Upper lobe of left lung (tissue), 6 donors: ENCODE data around the gene SLC9A9. TPM values are rescaled to one million over a fixed set of nuclear protein-coding genes. Genes with fewer than 3 reads are reported as not detected.

Experiments used
- ATAC-seq, 2 donors: fragments of 200-7000 bp; cut with Tn5 transposase; one replicate each; pipeline ENCODE4 v1.9.1; 2022; ENCODE audit warnings: mild to moderate bottlenecking in 2 of 2, moderate library complexity in 2 of 2; ENCODE audit not compliant: low FRiP score in 2 of 2
- DNase-seq, 2 donors: peaks; one replicate each; pipeline ENCODE4 v3.0.0-alpha.2; 2019 to 2020
- H3K27ac ChIP-seq, 4 donors: fragments of 200-600 bp; sonication (generic); one replicate each; pipeline ENCODE4 v1.5.1; 2016 to 2019
- H3K27me3 ChIP-seq, 4 donors: fragments of 200-600 bp; sonication (generic); one replicate each; pipeline ENCODE4 v1.5.1; 2017 to 2019
- H3K36me3 ChIP-seq, 4 donors: fragments of 200-600 bp; sonication (generic); one replicate each; pipeline ENCODE4 v1.5.1; 2016 to 2019
- H3K4me1 ChIP-seq, 4 donors: fragments of 200-600 bp; sonication (generic); one replicate each; pipeline ENCODE4 v1.5.1; 2018 to 2019
- H3K4me3 ChIP-seq, 4 donors: fragments of 200-600 bp; sonication (generic); one replicate each; pipeline ENCODE4 v1.5.1; 2017 to 2019; ENCODE audit warnings: mild to moderate bottlenecking in 2 of 4, moderate library complexity in 1 of 4
- H3K9me3 ChIP-seq, 4 donors: fragments of 200-600 bp; sonication (generic); one replicate each; pipeline ENCODE4 v1.5.1; 2018 to 2019
- EP300 ChIP-seq, 4 donors: sonication (generic); formaldehyde crosslinking; IDR thresholded peaks; one replicate each; pipeline ENCODE4 v1.5.1; 2017; ENCODE audit warnings: antibody characterized with exemption in 4 of 4, control low read depth in 2 of 4
- POLR2A ChIP-seq, 4 donors: fragments of 450-650 bp; IDR thresholded peaks; one replicate each; pipeline ENCODE4 v1.5.1; 2016 to 2017; ENCODE audit warnings: antibody characterized with exemption in 4 of 4, mild to moderate bottlenecking in 2 of 4
- POLR2AphosphoS5 ChIP-seq, 2 donors: sonication (generic); formaldehyde crosslinking; IDR thresholded peaks; one replicate each; pipeline ENCODE4 v1.5.1; 2017; ENCODE audit warnings: antibody characterized with exemption in 2 of 2
- WGBS, 2 donors: methylation state at CpG; one replicate each; pipeline ENCODE4 v1.1.5; 2017 to 2018; 5-methylcytosine and 5-hydroxymethylcytosine counted together
- total RNA-seq, 6 donors: library from RNA; depleted of rRNA in 4 of 6; stranded (reverse); fragments of >200 nt in 4 of 6; gene quantifications; one replicate each; pipeline versions ENCODE4 v1.1.0 to v1.2.1, GENCODE V29; 2016 to 2021
- TF ChIP-seq, protein P1 (sequence below), 6 experiments: fragments of 450-650 bp in 4 of 6; fragments of 200-600 bp in 2 of 6; sonication (generic) in 2 of 6; IDR thresholded peaks; one replicate each; pipeline ENCODE4 v1.5.1; 2016 to 2019; ENCODE audit warnings: antibody characterized with exemption in 6 of 6
- donor health status: DM: no; HTN: no; CAD: no; lungs with moderate emphysema.
- donor health status: DM: no; HTN: yes; CAD: no; lungs with severe emphysema.

SLC9A9 gene
- total RNA-seq, 6 donors from 2014 or later = 4.2 to 20.4 (median 8.7) TPM

- no peak overlapping the region for H3K4me3 ChIP-seq
- ATAC-seq (no peak), DNase-seq (no peak)
- no peaks in the 10 kb centered on the region for H3K9me3 ChIP-seq
- peaks cover 0 to 5% (median 0%) of the 10 kb centered on the region in 4 donors for H3K4me1 ChIP-seq
- no peak overlapping the region for H3K27ac ChIP-seq
- TF ChIP-seq, protein P1, sequence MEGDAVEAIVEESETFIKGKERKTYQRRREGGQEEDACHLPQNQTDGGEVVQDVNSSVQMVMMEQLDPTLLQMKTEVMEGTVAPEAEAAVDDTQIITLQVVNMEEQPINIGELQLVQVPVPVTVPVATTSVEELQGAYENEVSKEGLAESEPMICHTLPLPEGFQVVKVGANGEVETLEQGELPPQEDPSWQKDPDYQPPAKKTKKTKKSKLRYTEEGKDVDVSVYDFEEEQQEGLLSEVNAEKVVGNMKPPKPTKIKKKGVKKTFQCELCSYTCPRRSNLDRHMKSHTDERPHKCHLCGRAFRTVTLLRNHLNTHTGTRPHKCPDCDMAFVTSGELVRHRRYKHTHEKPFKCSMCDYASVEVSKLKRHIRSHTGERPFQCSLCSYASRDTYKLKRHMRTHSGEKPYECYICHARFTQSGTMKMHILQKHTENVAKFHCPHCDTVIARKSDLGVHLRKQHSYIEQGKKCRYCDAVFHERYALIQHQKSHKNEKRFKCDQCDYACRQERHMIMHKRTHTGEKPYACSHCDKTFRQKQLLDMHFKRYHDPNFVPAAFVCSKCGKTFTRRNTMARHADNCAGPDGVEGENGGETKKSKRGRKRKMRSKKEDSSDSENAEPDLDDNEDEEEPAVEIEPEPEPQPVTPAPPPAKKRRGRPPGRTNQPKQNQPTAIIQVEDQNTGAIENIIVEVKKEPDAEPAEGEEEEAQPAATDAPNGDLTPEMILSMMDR (IDR thresholded peaks at IDR 0.05) = no peak
- no peaks in the 10 kb centered on the region for H3K36me3 ChIP-seq
- no peaks in the 10 kb centered on the region for H3K27me3 ChIP-seq
Measured at GRCh38 chr3:143613226-143613625, 235.0 kb downstream of the SLC9A9 start.

DNA sequence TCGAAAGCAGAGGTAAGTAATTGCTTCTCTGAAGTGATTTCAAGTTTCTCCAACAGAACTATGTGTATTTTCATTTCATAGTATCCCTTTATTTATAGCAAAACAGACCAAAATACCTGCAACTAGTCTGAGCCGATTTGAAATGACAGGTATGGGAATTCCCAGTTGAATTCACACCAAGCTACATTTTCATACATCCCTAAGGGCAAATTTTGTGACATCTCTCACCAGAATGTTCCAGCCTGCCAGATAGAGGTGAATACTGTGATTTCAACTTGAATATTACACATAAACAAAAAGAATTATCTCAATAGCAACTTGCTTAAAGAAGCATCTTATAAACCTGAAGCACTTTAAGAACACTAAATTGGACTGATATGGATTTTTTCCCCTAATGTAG lies 235.7 kb downstream of the SLC9A9 start:
- no peaks in the 10 kb centered on the region for H3K9me3 ChIP-seq
- WGBS, 2 donors = 84 to 85% methylated on average over 2 of the region's 2 CpGs
- H3K36me3 ChIP-seq = no peaks in the 10 kb centered on the region
- H3K4me3 ChIP-seq = no peak overlapping the region
- no peak for DNase-seq
- ATAC-seq = no peak
- H3K27ac ChIP-seq = no peak overlapping the region
- no peaks in the 10 kb centered on the region for H3K27me3 ChIP-seq
- TF ChIP-seq POLR2A (IDR thresholded peaks at IDR 0.05) (no peak), EP300 (IDR thresholded peaks at IDR 0.05) (no peak), POLR2AphosphoS5 (IDR thresholded peaks at IDR 0.05) (no peak)
- TF ChIP-seq, protein P1 (IDR thresholded peaks at IDR 0.05) = no peak
- H3K4me1 ChIP-seq = peaks cover 0 to 5% (median 0%) of the 10 kb centered on the region in 4 donors

- DNase-seq (no peak), ATAC-seq (no peak)
- Histone ChIP-seq H3K4me3 (no peak overlapping the region), H3K27ac (no peak overlapping the region), H3K9me3 (no peaks in the 10 kb centered on the region), H3K4me1 (peaks cover 0 to 5% (median 0%) of the 10 kb centered on the region in 4 donors), H3K36me3 (no peaks in the 10 kb centered on the region), H3K27me3 (no peaks in the 10 kb centered on the region)
- peak in 1 of 4 donors; percentile 41 for TF ChIP-seq EP300 (IDR thresholded peaks at IDR 0.05)
- no peak for TF ChIP-seq POLR2A (IDR thresholded peaks at IDR 0.05)
- 93 to 96% methylated on average over 5 of the region's 5 CpGs for WGBS, 2 donors
Measured at GRCh38 chr3:143608966-143609365, 239.3 kb downstream of the SLC9A9 start.

- DNase-seq (no peak), ATAC-seq (no peak)
- peaks cover 0 to 10% (median 4%) of the 10 kb centered on the region in 4 donors for H3K4me1 ChIP-seq
- H3K36me3 ChIP-seq = no peaks in the 10 kb centered on the region
- no peak overlapping the region for H3K27ac ChIP-seq
- H3K4me3 ChIP-seq = no peak overlapping the region
- TF ChIP-seq POLR2A (IDR thresholded peaks at IDR 0.05) = no peak
- no peak for TF ChIP-seq EP300 (IDR thresholded peaks at IDR 0.05)
- no peak for TF ChIP-seq POLR2AphosphoS5 (IDR thresholded peaks at IDR 0.05)
- 73 to 90% methylated on average over 3 of the region's 3 CpGs for WGBS, 2 donors
- H3K9me3 ChIP-seq = no peaks in the 10 kb centered on the region
- no peaks in the 10 kb centered on the region for H3K27me3 ChIP-seq
Measured at GRCh38 chr3:143605233-143605950, 242.9 kb downstream of the SLC9A9 start.

GRCh38 chr3:143604402-143605185 lies 243.7 kb downstream of the SLC9A9 start:
- DNase-seq (no peak), ATAC-seq (peak in 1 of 2 donors; percentile 14)
- Histone ChIP-seq H3K4me1 (peaks cover 0 to 11% (median 4%) of the 10 kb centered on the region in 4 donors), H3K9me3 (no peaks in the 10 kb centered on the region), H3K27ac (no peak overlapping the region), H3K36me3 (no peaks in the 10 kb centered on the region), H3K27me3 (no peaks in the 10 kb centered on the region), H3K4me3 (no peak overlapping the region)
- 61 to 70% methylated on average over 5 of the region's 5 CpGs for WGBS, 2 donors
- TF ChIP-seq EP300 (IDR thresholded peaks at IDR 0.05) (no peak), POLR2AphosphoS5 (IDR thresholded peaks at IDR 0.05) (no peak), POLR2A (IDR thresholded peaks at IDR 0.05) (no peak)
- TF ChIP-seq, protein P1 (IDR thresholded peaks at IDR 0.05) = no peak
